Lower leg skin (tissue), 4 donors: ENCODE measurements around the gene SCFD2. TPM values are rescaled to one million over a fixed set of nuclear protein-coding genes. Genes with fewer than 3 reads are reported as not detected.

Source experiments
- DNase-seq, 2 donors: peaks; one replicate each; pipeline ENCODE4 v3.0.0-alpha.2; 2019; ENCODE audit warnings: low spot score in 2 of 2
- H3K4me3 ChIP-seq: fragments of 200-600 bp; sonication (generic); 2 replicates; pipeline ENCODE4 v1.5.1; 2017; ENCODE audit warnings: mild to moderate bottlenecking, low read depth; ENCODE audit not compliant: poor library complexity, severe bottlenecking
- POLR2A ChIP-seq, 2 donors: fragments of 450-650 bp; IDR thresholded peaks; one replicate each; pipeline ENCODE4 v1.6.1; 2016 to 2017; ENCODE audit warnings: antibody characterized with exemption in 2 of 2, mild to moderate bottlenecking in 1 of 2, moderate library complexity in 1 of 2
- WGBS, 2 donors: methylation state at CpG; one replicate each; pipeline ENCODE4 v1.1.5; 2018; 5-methylcytosine and 5-hydroxymethylcytosine counted together
- intact Hi-C: fragments of 100-400 bp; cut with DNase I; formaldehyde crosslinking; loops from one replicate; pipeline ENCODE4 v1.15.0; 2023; ENCODE audit warnings: low total_unique reads
- total RNA-seq, 4 donors: library from RNA; depleted of rRNA; stranded (reverse); fragments of >200 nt; gene quantifications; one replicate each; pipeline ENCODE4 v1.1.0, GENCODE V29; 2016
- TF ChIP-seq, protein P1 (sequence below), 3 donors: fragments of 450-650 bp; IDR thresholded peaks; one replicate each; pipeline ENCODE4 v1.5.1; 2016; ENCODE audit warnings: antibody characterized with exemption in 3 of 3, mild to moderate bottlenecking in 3 of 3, moderate library complexity in 2 of 3

Gene SCFD2
- total RNA-seq, 4 donors from 2014 or later: 13.6 to 23.3 (median 19.0) TPM

- H3K4me3 ChIP-seq: no peak overlapping the region
- no peak for TF ChIP-seq POLR2A (IDR thresholded peaks at IDR 0.05)
- TF ChIP-seq, protein P1, sequence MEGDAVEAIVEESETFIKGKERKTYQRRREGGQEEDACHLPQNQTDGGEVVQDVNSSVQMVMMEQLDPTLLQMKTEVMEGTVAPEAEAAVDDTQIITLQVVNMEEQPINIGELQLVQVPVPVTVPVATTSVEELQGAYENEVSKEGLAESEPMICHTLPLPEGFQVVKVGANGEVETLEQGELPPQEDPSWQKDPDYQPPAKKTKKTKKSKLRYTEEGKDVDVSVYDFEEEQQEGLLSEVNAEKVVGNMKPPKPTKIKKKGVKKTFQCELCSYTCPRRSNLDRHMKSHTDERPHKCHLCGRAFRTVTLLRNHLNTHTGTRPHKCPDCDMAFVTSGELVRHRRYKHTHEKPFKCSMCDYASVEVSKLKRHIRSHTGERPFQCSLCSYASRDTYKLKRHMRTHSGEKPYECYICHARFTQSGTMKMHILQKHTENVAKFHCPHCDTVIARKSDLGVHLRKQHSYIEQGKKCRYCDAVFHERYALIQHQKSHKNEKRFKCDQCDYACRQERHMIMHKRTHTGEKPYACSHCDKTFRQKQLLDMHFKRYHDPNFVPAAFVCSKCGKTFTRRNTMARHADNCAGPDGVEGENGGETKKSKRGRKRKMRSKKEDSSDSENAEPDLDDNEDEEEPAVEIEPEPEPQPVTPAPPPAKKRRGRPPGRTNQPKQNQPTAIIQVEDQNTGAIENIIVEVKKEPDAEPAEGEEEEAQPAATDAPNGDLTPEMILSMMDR (IDR thresholded peaks at IDR 0.05): no peak
- DNase-seq: no peak
- intact Hi-C loops: no loop called here
- 89 to 96% methylated on average over 4 of the region's 4 CpGs for WGBS, 2 donors
Observed at GRCh38 chr4:52947401-52948056, 418.3 kb downstream of the SCFD2 start.

DNA sequence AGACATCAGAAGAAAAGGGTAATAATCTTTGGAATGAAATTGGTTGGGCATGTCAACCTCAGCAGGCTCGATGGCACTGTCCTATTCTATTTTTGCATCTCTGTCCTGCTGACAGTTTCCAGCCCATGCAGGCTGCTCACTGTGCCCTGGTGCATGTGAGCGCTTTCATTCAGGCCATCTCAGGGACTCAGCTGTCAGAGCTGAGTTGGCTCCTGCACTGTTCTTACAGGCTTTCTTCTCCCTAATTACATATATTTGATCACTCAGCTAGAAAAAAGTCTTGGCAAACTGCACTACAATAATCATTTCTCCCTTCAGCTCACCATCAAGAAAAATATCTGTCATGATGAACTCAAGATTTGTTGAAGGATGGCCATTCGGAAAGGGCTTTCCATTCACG lies 419.0 kb downstream of the SCFD2 start:
- WGBS, 2 donors: 82 to 89% methylated on average over 4 of the region's 4 CpGs
- intact Hi-C loops: no loop called here

DNA sequence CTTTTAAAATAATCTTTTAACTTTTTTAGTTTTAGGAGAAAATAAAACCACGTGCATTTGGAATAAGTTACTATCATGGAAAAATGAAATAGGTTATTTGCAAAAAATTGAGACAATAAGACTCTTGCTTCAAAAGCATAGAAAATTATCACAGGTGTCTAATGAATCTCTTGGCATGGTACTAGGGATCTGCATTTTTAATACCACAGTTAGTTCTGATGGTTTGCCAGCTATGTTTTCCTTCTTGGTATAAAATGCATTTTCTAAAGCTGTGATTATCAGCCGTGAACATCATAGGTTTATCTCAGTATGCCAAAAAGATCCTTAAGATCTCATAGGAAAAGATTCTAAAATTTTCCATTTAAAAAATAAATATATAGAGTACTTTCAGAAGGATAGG lies 419.9 kb downstream of the SCFD2 start:
- TF ChIP-seq, protein P1 (IDR thresholded peaks at IDR 0.05): no peak
- TF ChIP-seq POLR2A (IDR thresholded peaks at IDR 0.05): no peak
- intact Hi-C loops: no loop called here
- DNase-seq: no peak
- 90% methylated on average over 2 of the region's 2 CpGs for WGBS, 2 donors
- H3K4me3 ChIP-seq: no peak overlapping the region

More for the DNA sequence above, 419.0 kb downstream of the SCFD2 start:
- no peak for DNase-seq
- TF ChIP-seq POLR2A (IDR thresholded peaks at IDR 0.05): no peak
- TF ChIP-seq, protein P1 (IDR thresholded peaks at IDR 0.05): no peak
- H3K4me3 ChIP-seq: no peak overlapping the region

- no peak for DNase-seq
- WGBS, 2 donors: 89 to 90% methylated on average over 2 of the region's 2 CpGs
- intact Hi-C loops: no loop called here
- no peak overlapping the region for H3K4me3 ChIP-seq
- TF ChIP-seq POLR2A (IDR thresholded peaks at IDR 0.05): no peak
- TF ChIP-seq, protein P1 (IDR thresholded peaks at IDR 0.05): no peak
Observed at GRCh38 chr4:52945326-52945898, 420.4 kb downstream of the SCFD2 start.

DNA sequence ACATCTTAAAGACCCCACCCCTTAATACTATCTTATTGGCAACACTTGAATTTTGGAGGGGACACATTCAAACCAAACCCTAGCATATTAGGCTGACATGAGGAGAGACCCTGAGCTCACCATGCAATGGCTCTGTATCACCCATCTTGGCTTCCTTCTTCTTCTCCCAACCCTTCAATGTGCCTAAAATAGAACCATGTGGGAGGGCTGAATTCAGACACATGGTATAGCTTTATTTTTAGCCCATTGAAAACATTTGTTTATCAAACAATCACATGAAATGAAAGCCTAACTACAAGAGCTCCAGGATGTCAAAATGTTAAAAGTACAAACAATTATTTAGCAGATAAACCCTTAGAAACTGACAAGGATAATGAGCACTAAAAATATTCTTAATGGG lies 422.2 kb downstream of the SCFD2 start:
- intact Hi-C loops: no loop called here
- no peak for TF ChIP-seq POLR2A (IDR thresholded peaks at IDR 0.05)
- TF ChIP-seq, protein P1 (IDR thresholded peaks at IDR 0.05): no peak
- no peak for DNase-seq
- no peak overlapping the region for H3K4me3 ChIP-seq

- no peak for DNase-seq
- no peak for TF ChIP-seq POLR2A (IDR thresholded peaks at IDR 0.05)
- TF ChIP-seq, protein P1 (IDR thresholded peaks at IDR 0.05): no peak
- no peak overlapping the region for H3K4me3 ChIP-seq
- WGBS, 2 donors: 97 to 100% methylated on average over 1 of the region's 1 CpG
- intact Hi-C loops: no loop called here
Observed at GRCh38 chr4:52942936-52943335, 422.9 kb downstream of the SCFD2 start.
